RCC 7860 (cell line): ENCODE data around the gene ST8SIA5.

Source experiments
- DNase-seq: peaks from one replicate; pipeline ENCODE4 v3.0.0-alpha.2; 2015; ENCODE audit warnings: low spot score
- FAIRE-seq: peaks from 2 replicates; lab custom pipeline; 2012; peaks lifted over from hg19 to GRCh38; lab: Jason Lieb, UNC

ST8SIA5 gene

GRCh38 chr18:46676182-46676835 is 80.5 kb downstream of the ST8SIA5 start:
- DNase-seq: peak; percentile 72
- peak; percentile 90 for FAIRE-seq

GRCh38 chr18:46675112-46675511 is 81.7 kb downstream of the ST8SIA5 start:
- DNase-seq (no peak), FAIRE-seq (no peak)

GRCh38 chr18:46672062-46672970 is 84.5 kb downstream of the ST8SIA5 start:
- FAIRE-seq: no peak
- no peak for DNase-seq

- DNase-seq: no peak
These were observed 88.2 kb downstream of the ST8SIA5 start for GRCh38 chr18:46668694-46669093.

GRCh38 chr18:46668135-46668534 is 88.7 kb downstream of the ST8SIA5 start:
- FAIRE-seq (no peak), DNase-seq (no peak)

More at GRCh38 chr18:46668694-46669093, 88.2 kb downstream of the ST8SIA5 start:
- FAIRE-seq: no peak

- no peak for FAIRE-seq
These were observed 93.3 kb downstream of the ST8SIA5 start for GRCh38 chr18:46663539-46663938.

GRCh38 chr18:46660957-46661749 is 95.7 kb downstream of the ST8SIA5 start:
- FAIRE-seq (no peak), DNase-seq (no peak)

More at GRCh38 chr18:46663539-46663938, 93.3 kb downstream of the ST8SIA5 start:
- DNase-seq: no peak

GRCh38 chr18:46659484-46659883 is 97.4 kb downstream of the ST8SIA5 start:
- DNase-seq (no peak), FAIRE-seq (no peak)

GRCh38 chr18:46657115-46657955 is 99.5 kb downstream of the ST8SIA5 start, which contains the start of gene LOXHD1:
Gene LOXHD1, minus strand, starts transcription at chr18:46657220. Its CDS starts 187 bp downstream, at chr18:46657033.
- DNase-seq (no peak), FAIRE-seq (no peak)

GRCh38 chr18:46656326-46657114 is 100.3 kb downstream of the ST8SIA5 start:
- FAIRE-seq: no peak
- DNase-seq: no peak

GRCh38 chr18:46652372-46652771 is 104.5 kb downstream of the ST8SIA5 start:
- FAIRE-seq (no peak), DNase-seq (no peak)

- FAIRE-seq: no peak
- no peak for DNase-seq
These were observed 106.2 kb downstream of the ST8SIA5 start for GRCh38 chr18:46650681-46651080.

GRCh38 chr18:46649071-46649862 is 107.6 kb downstream of the ST8SIA5 start:
- no peak for DNase-seq
- FAIRE-seq: no peak

GRCh38 chr18:46646468-46646867 is 110.4 kb downstream of the ST8SIA5 start:
- no peak for FAIRE-seq
- no peak for DNase-seq

GRCh38 chr18:46642561-46642960 is 114.3 kb downstream of the ST8SIA5 start:
- FAIRE-seq (no peak), DNase-seq (no peak)

GRCh38 chr18:46641917-46642316 is 114.9 kb downstream of the ST8SIA5 start:
- DNase-seq (no peak), FAIRE-seq (no peak)

- DNase-seq (no peak), FAIRE-seq (no peak)
These were observed 117.5 kb downstream of the ST8SIA5 start for GRCh38 chr18:46639386-46639785.

- no peak for DNase-seq
- no peak for FAIRE-seq
These were observed 120.7 kb downstream of the ST8SIA5 start for GRCh38 chr18:46636040-46636630.
